Kidney (tissue), 14 donors: Measurements from ENCODE around the gene LAMTOR1. TPM values are rescaled to one million over a fixed set of nuclear protein-coding genes. Genes with fewer than 3 reads are reported as not detected.
A peak's percentile ranks its signal among the peaks of the same experiment; 100 is the strongest.

Experiments
- DNase-seq, 5 donors: peaks; one replicate each; pipeline ENCODE4 v3.0.0-alpha.2; 2013 to 2020
- FAIRE-seq: peaks from 2 replicates; lab custom pipeline; 2012; peaks lifted over from hg19 to GRCh38; lab: Jason Lieb, UNC
- H3K27ac ChIP-seq, 2 donors: one replicate each; pipeline ENCODE4 v1.7.0; 2013; ENCODE audit warnings: low read depth in 2 of 2, low read length in 2 of 2, inconsistent platforms in 1 of 2
- H3K27me3 ChIP-seq: one replicate; pipeline ENCODE4 v1.7.1; 2013; ENCODE audit warnings: low read length, inconsistent platforms; ENCODE audit not compliant: control insufficient read depth, insufficient read depth
- H3K36me3 ChIP-seq, 3 donors: one replicate each; pipeline versions ENCODE4 v1.7.0 to v1.7.1; 2013; ENCODE audit warnings: low read length in 3 of 3, control low read depth in 1 of 3, inconsistent platforms in 1 of 3; ENCODE audit not compliant: insufficient read depth in 3 of 3, control insufficient read depth in 2 of 3
- H3K4me1 ChIP-seq, 3 donors: one replicate each; pipeline versions ENCODE4 v1.7.0 to v1.7.1; 2013; ENCODE audit warnings: low read length in 3 of 3, inconsistent platforms in 1 of 3, low read depth in 1 of 3; ENCODE audit not compliant: control insufficient read depth in 2 of 3, insufficient read depth in 2 of 3
- H3K4me3 ChIP-seq, 3 donors: one replicate each; pipeline versions ENCODE4 v1.7.0 to v1.8.1; 2013; ENCODE audit warnings: low read length in 3 of 3, control low read depth in 1 of 3, inconsistent platforms in 1 of 3
- H3K9ac ChIP-seq, 3 donors: one replicate each; pipeline versions ENCODE4 v1.7.0 to v1.7.1; 2013; ENCODE audit warnings: low read length in 3 of 3, control low read depth in 1 of 3, inconsistent platforms in 1 of 3
- H3K9me3 ChIP-seq, 3 donors: one replicate each; pipeline versions ENCODE4 v1.7.0 to v1.7.1; 2013; ENCODE audit warnings: low read length in 3 of 3, control low read depth in 1 of 3, inconsistent platforms in 1 of 3; ENCODE audit not compliant: control insufficient read depth in 2 of 3, insufficient read depth in 1 of 3
- CTCF ChIP-seq: IDR thresholded peaks from 3 replicates; pipeline ENCODE4 v1.5.1; 2012; ENCODE audit warnings: mild to moderate bottlenecking, moderate library complexity, borderline replicate concordance; ENCODE audit not compliant: insufficient read depth; ENCODE audit errors: extremely low read depth
- intact Hi-C: fragments of 100-400 bp; cut with DNase I; formaldehyde crosslinking; loops from one replicate; pipeline ENCODE4 v1.11.1; 2022
- microRNA-seq: library from miRNA; unstranded; fragments of <30 nt; microRNA quantifications from one replicate; pipeline ENCODE4 v1.2.0, GENCODE V29; 2020
- polyA plus RNA-seq: library from polyadenylated mRNA; stranded (reverse); fragments of 350-450 nt; fragmentation: Illumina TruSeq; extraction: RNeasy Lipid Tissue Mini Kit (QIAGEN cat#74804); gene quantifications from one replicate; pipeline ENCODE4 v1.2.3, GENCODE V29; 2014; ENCODE audit warnings: low read depth, low replicate concordance; ENCODE audit not compliant: insufficient read depth
- total RNA-seq: library from RNA; stranded (reverse); fragmentation: NEBNext Ultra II Directional; extraction: Animal tissue kit (Norgen Biotek cat#: 25700); gene quantifications from one replicate; pipeline ENCODE4 v1.2.1, GENCODE V29; 2021
- donor health status: control.
- donor health status: control.
- donor health status: control.
- donor health status: control.
- donor health status: control.
- donor health status: DM: yes; HTN: yes; CAD: no.
- donor health status: Normal renal cell carcinoma (clear cell type).

Gene LAMTOR1
- total and polyA plus RNA-seq, 2 donors from 2014 or later = 111 to 189 TPM

GRCh38 chr11:72058416-72059034 lies 44.6 kb downstream of the LAMTOR1 start:
- no peak for TF ChIP-seq CTCF
- H3K9ac ChIP-seq = no peak overlapping the region

GRCh38 chr11:72048766-72049460 lies 54.2 kb downstream of the LAMTOR1 start:
- FAIRE-seq = no peak
- intact Hi-C loops = no loop called here
- Histone ChIP-seq H3K4me3 (no peak overlapping the region), H3K4me1 (peaks cover 0 to 12% (median 7%) of the 10 kb centered on the region in 3 donors), H3K36me3 (no peaks in the 10 kb centered on the region), H3K27me3 (no peaks in the 10 kb centered on the region), H3K9ac (peak overlapping the region in 1 of 3 donors; percentile 61), H3K27ac (peak overlapping the region; percentile 26 to 65), H3K9me3 (no peaks in the 10 kb centered on the region)
- DNase-seq = peak in 2 of 5 donors; percentile 40 to 60
- TF ChIP-seq CTCF = no peak

More at GRCh38 chr11:72058416-72059034, 44.6 kb downstream of the LAMTOR1 start:
- Histone ChIP-seq H3K36me3 (peaks cover 0 to 4% (median 2%) of the 10 kb centered on the region in 3 donors), H3K4me3 (no peak overlapping the region), H3K27me3 (no peaks in the 10 kb centered on the region), H3K9me3 (no peaks in the 10 kb centered on the region), H3K4me1 (no peaks in the 10 kb centered on the region), H3K27ac (no peak overlapping the region)
- DNase-seq (no peak), FAIRE-seq (no peak)
- intact Hi-C loops = no loop called here

Small RNA genes within 50 kb of the gene (microRNA-seq; reads per million reads assigned to microRNA genes)
- gene MIR3165 = not detected

Other genes starting within 250 kb of the LAMTOR1 start
- gene DEFB131B, start 224.8 kb downstream of the LAMTOR1 start, total RNA-seq = not detected
- not detected for gene DEFB131B, start 224.8 kb downstream of the LAMTOR1 start, polyA plus RNA-seq
- gene XNDC1N, start 174.7 kb downstream of the LAMTOR1 start, total RNA-seq = 14.3 TPM
- gene XNDC1N, start 174.7 kb downstream of the LAMTOR1 start, polyA plus RNA-seq = 4.6 TPM
- 59.4 TPM for gene RNF121, start 174.3 kb downstream of the LAMTOR1 start, total RNA-seq
- 37.1 TPM for gene RNF121, start 174.3 kb downstream of the LAMTOR1 start, polyA plus RNA-seq
- 19.5 TPM for gene IL18BP, start 104.4 kb downstream of the LAMTOR1 start, total RNA-seq
- gene IL18BP, start 104.4 kb downstream of the LAMTOR1 start, polyA plus RNA-seq = 21.1 TPM
- gene NUMA1, start 22.8 kb downstream of the LAMTOR1 start, total RNA-seq = 198 TPM
- gene NUMA1, start 22.8 kb downstream of the LAMTOR1 start, polyA plus RNA-seq = 85.3 TPM
- gene LRRC51, start 22.4 kb downstream of the LAMTOR1 start, total RNA-seq = 23.3 TPM
- gene LRRC51, start 22.4 kb downstream of the LAMTOR1 start, polyA plus RNA-seq = 28.9 TPM
- gene TOMT, start 2.6 kb upstream of the LAMTOR1 start, total RNA-seq = not detected
- gene TOMT, start 2.6 kb upstream of the LAMTOR1 start, polyA plus RNA-seq = not detected
- 30.0 TPM for gene ANAPC15, start 9.4 kb upstream of the LAMTOR1 start, total RNA-seq
- gene ANAPC15, start 9.4 kb upstream of the LAMTOR1 start, polyA plus RNA-seq = 79.8 TPM
- gene FOLR3, start 32.4 kb upstream of the LAMTOR1 start, total RNA-seq = 17.5 TPM
- gene FOLR3, start 32.4 kb upstream of the LAMTOR1 start, polyA plus RNA-seq = 65.0 TPM
- gene FOLR1, start 88.8 kb upstream of the LAMTOR1 start, total RNA-seq = 41.2 TPM
- gene FOLR1, start 88.8 kb upstream of the LAMTOR1 start, polyA plus RNA-seq = 297 TPM
- gene FOLR2, start 113.5 kb upstream of the LAMTOR1 start, total RNA-seq = 31.9 TPM
- gene FOLR2, start 113.5 kb upstream of the LAMTOR1 start, polyA plus RNA-seq = 16.8 TPM
- 120 TPM for gene INPPL1, start 121.5 kb upstream of the LAMTOR1 start, total RNA-seq
- gene INPPL1, start 121.5 kb upstream of the LAMTOR1 start, polyA plus RNA-seq = 39.9 TPM
- gene PHOX2A, start 140.9 kb upstream of the LAMTOR1 start, total RNA-seq = not detected
- gene PHOX2A, start 140.9 kb upstream of the LAMTOR1 start, polyA plus RNA-seq = not detected